ENCODE results near the gene ZBTB20. TPM values are rescaled to one million over a fixed set of nuclear protein-coding genes. Genes with fewer than 3 reads are reported as not detected.

The ZBTB20 gene
- total RNA-seq, 1 donor from 2014 or later: 32.5 TPM

DNA sequence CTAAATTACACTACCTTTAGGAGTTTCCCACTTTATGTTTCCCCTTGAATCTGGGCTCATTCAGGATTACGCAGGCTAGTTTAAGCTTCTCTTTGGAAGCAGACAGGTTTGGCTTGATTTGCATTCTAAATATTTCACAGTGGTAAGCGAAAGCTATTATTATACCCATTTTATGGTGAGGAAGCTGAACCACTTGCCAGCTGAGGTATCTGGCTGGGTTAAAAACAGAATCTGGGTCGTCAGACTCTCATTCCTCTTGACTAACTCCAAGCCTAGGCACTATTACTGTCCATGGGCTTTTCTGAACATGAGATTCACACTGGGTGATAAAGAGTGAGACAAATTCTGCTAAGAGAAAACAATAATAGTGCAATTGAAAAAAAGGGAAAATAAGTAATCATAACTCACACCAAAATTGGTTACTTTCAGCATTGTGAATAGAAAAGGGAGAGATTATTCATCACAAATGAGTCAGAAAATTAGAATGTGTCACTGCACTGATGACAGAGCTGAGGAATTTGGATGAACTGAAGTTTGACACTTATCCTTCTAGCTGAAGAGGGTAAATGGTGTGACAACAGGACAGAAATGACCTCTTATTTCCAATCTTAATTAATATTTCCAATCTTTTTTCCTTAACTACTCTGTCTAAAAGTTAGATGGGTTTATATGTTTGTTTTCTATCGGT, 642.0 kb downstream of the ZBTB20 start:
- H3K27me3 ChIP-seq (ENCODE audit: control insufficient read depth, insufficient read depth, low read length): no peaks in the 10 kb centered on the region
- no peak overlapping the region for H3K4me3 ChIP-seq (ENCODE audit: low read depth, low read length)
- TF ChIP-seq, protein P1, sequence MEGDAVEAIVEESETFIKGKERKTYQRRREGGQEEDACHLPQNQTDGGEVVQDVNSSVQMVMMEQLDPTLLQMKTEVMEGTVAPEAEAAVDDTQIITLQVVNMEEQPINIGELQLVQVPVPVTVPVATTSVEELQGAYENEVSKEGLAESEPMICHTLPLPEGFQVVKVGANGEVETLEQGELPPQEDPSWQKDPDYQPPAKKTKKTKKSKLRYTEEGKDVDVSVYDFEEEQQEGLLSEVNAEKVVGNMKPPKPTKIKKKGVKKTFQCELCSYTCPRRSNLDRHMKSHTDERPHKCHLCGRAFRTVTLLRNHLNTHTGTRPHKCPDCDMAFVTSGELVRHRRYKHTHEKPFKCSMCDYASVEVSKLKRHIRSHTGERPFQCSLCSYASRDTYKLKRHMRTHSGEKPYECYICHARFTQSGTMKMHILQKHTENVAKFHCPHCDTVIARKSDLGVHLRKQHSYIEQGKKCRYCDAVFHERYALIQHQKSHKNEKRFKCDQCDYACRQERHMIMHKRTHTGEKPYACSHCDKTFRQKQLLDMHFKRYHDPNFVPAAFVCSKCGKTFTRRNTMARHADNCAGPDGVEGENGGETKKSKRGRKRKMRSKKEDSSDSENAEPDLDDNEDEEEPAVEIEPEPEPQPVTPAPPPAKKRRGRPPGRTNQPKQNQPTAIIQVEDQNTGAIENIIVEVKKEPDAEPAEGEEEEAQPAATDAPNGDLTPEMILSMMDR (IDR thresholded peaks at IDR 0.05; ENCODE audit: insufficient read depth, low read length, poor library complexity, severe bottlenecking): no peak
- H3K36me3 ChIP-seq (ENCODE audit: control insufficient read depth, insufficient read depth, low read length): no peaks in the 10 kb centered on the region
- DNase-seq (ENCODE audit: low read depth): no peak

DNA sequence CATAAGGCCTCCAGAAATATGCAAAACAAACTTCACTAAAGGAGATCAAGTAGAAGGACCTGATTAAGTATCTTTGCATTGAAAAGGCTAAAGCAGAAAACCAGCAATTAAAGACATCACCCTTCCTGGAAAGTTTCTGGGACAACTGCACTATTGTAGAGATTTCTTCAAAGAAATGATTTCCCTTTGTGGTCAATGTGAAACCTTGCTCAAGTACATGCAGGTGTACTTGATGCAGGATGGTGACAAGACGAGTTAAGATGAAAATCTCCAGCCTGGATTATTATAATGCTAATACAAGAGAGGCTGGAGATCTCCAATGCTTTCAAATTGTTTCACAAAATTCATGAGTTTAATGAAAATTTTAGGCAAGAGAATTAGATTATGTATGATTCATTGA, 644.9 kb downstream of the ZBTB20 start:
- DNase-seq (ENCODE audit: low read depth): no peak
- Histone ChIP-seq H3K4me3 (ENCODE audit: low read depth, low read length) (no peak overlapping the region), H3K27me3 (ENCODE audit: control insufficient read depth, insufficient read depth, low read length) (no peaks in the 10 kb centered on the region), H3K36me3 (ENCODE audit: control insufficient read depth, insufficient read depth, low read length) (no peaks in the 10 kb centered on the region)
- TF ChIP-seq, protein P1 (IDR thresholded peaks at IDR 0.05; ENCODE audit: insufficient read depth, low read length, poor library complexity, severe bottlenecking): no peak

DNA sequence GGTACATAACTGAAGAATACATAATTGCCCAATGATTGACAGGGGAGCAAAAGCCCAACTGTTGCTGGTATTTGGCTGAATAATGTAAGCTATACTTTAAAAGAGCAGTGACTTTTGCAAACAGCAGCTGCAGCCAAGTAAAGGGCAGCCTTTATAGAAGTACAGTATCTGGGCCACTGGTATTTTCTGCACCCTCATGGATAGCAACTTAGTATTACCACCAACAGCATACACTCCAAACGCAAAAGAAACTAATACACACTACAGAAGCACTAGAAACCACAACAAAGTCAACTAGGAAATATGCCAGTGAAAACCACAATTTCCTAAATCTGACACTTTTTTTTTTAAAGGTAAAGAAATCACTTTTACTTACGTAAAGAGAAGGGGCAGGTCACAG, 647.1 kb downstream of the ZBTB20 start:
- Histone ChIP-seq H3K36me3 (ENCODE audit: control insufficient read depth, insufficient read depth, low read length) (no peaks in the 10 kb centered on the region), H3K4me3 (ENCODE audit: low read depth, low read length) (no peak overlapping the region), H3K27me3 (ENCODE audit: control insufficient read depth, insufficient read depth, low read length) (no peaks in the 10 kb centered on the region)
- TF ChIP-seq, protein P1 (IDR thresholded peaks at IDR 0.05; ENCODE audit: insufficient read depth, low read length, poor library complexity, severe bottlenecking): no peak
- DNase-seq (ENCODE audit: low read depth): no peak

DNA sequence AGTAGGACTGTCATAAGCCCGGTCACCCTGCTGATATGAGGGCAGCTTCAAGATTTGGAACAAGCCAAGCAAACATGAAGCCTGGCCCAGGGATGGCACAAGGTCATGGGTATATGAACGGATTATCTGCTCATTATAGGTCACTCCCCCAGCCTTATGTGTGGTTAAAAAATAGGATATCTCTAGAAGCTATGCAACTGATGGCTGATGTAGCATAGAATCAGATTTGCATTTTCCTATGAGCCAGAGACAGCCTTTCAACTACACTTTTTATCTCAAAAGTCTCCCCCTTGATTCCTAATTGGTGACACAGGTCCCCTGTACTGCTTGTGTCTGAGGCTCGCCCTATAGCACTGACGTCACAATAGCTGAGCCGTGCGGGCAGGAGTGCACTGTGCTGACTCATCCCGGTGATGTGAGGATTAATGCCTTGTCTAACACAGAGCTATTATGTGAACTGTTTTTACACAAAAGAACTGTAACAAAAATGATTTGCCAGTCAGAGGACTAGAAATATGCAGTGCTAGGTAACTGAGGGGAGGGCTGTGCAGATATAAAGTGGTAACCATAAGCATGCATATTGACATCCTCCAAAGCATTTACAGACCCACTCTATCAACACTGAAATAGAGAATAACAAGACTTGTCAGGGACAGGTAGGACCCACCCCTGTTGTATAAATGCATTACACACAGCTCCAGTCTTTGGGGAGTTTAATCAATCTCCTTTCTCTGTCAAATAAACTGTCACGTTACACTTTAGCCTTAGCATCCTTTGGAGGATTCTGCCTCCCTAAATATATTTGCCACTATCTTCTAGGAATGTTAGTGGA, 648.3 kb downstream of the ZBTB20 start:
- Histone ChIP-seq H3K4me3 (ENCODE audit: low read depth, low read length) (no peak overlapping the region), H3K36me3 (ENCODE audit: control insufficient read depth, insufficient read depth, low read length) (no peaks in the 10 kb centered on the region), H3K27me3 (ENCODE audit: control insufficient read depth, insufficient read depth, low read length) (no peaks in the 10 kb centered on the region)
- DNase-seq (ENCODE audit: low read depth): peak; percentile 81
- TF ChIP-seq, protein P1 (IDR thresholded peaks at IDR 0.05; ENCODE audit: insufficient read depth, low read length, poor library complexity, severe bottlenecking): no peak

DNA sequence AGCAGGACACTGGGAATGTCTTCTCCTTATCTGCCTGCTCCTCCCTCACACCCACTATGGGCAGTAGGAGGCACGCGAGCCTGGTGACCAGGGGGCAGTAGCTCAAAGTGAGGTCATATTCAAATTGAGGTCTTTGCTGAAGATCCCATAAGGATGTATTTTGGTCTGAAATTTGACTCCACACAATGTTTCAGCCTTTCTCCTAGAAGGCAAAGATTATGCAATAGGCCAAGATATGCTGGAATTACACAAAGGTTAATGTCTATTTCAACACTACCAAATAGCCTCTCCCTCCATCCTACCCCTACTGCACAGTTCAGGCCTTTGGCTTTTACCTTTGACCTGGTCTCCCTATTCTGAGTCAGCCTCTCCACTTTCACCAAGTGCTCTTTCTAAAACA, 650.2 kb downstream of the ZBTB20 start:
- Histone ChIP-seq H3K36me3 (ENCODE audit: control insufficient read depth, insufficient read depth, low read length) (no peaks in the 10 kb centered on the region), H3K4me3 (ENCODE audit: low read depth, low read length) (no peak overlapping the region), H3K27me3 (ENCODE audit: control insufficient read depth, insufficient read depth, low read length) (no peaks in the 10 kb centered on the region)
- DNase-seq (ENCODE audit: low read depth): no peak
- TF ChIP-seq, protein P1 (IDR thresholded peaks at IDR 0.05; ENCODE audit: insufficient read depth, low read length, poor library complexity, severe bottlenecking): no peak
